Measurements from ENCODE around the gene SLC9A2.

Gene SLC9A2

GRCh38 chr2:102726128-102727087 lies 107.1 kb downstream of the SLC9A2 start:
- Mint-ChIP-seq H3K4me3 (no peak overlapping the region), H3K9me3 (no peaks in the 10 kb centered on the region), H3K4me1 (peaks cover 3% of the 10 kb centered on the region), H3K27ac (no peak overlapping the region), H3K36me3 (peaks cover 21% of the 10 kb centered on the region), H3K27me3 (no peaks in the 10 kb centered on the region)

- Mint-ChIP-seq H3K36me3 (peaks cover 1% of the 10 kb centered on the region), H3K4me3 (peak overlapping the region; percentile 94), H3K27me3 (no peaks in the 10 kb centered on the region), H3K27ac (peak overlapping the region; percentile 41), H3K4me1 (peaks cover 40% of the 10 kb centered on the region), H3K9me3 (no peaks in the 10 kb centered on the region)
These were observed 116.2 kb downstream of the SLC9A2 start for GRCh38 chr2:102735416-102736109.

- H3K9me3 Mint-ChIP-seq: no peaks in the 10 kb centered on the region
- peak overlapping the region; percentile 94 for H3K4me3 Mint-ChIP-seq
- no peaks in the 10 kb centered on the region for H3K27me3 Mint-ChIP-seq
- H3K27ac Mint-ChIP-seq: no peak overlapping the region
- H3K4me1 Mint-ChIP-seq: peaks cover 40% of the 10 kb centered on the region
- peaks cover under 1% of the 10 kb centered on the region for H3K36me3 Mint-ChIP-seq
These were observed 116.7 kb downstream of the SLC9A2 start for GRCh38 chr2:102736110-102736409.

GRCh38 chr2:102736410-102737409 lies 117.4 kb downstream of the SLC9A2 start:
- peak overlapping the region; percentile 90 for H3K27ac Mint-ChIP-seq
- no peaks in the 10 kb centered on the region for H3K27me3 Mint-ChIP-seq
- peaks cover 4% of the 10 kb centered on the region for H3K9me3 Mint-ChIP-seq
- peaks cover 40% of the 10 kb centered on the region for H3K4me1 Mint-ChIP-seq
- H3K4me3 Mint-ChIP-seq: peak overlapping the region; percentile 94
- no peaks in the 10 kb centered on the region for H3K36me3 Mint-ChIP-seq

GRCh38 chr2:102737431-102737830 lies 118.1 kb downstream of the SLC9A2 start:
- H3K27ac Mint-ChIP-seq: peak overlapping the region; percentile 52

GRCh38 chr2:102743259-102743658 lies 123.9 kb downstream of the SLC9A2 start:
- no peaks in the 10 kb centered on the region for H3K27me3 Mint-ChIP-seq
- peaks cover 10% of the 10 kb centered on the region for H3K36me3 Mint-ChIP-seq
- peaks cover 15% of the 10 kb centered on the region for H3K9me3 Mint-ChIP-seq
- H3K4me3 Mint-ChIP-seq: no peak overlapping the region
- no peak overlapping the region for H3K27ac Mint-ChIP-seq
- peaks cover 5% of the 10 kb centered on the region for H3K4me1 Mint-ChIP-seq

More at GRCh38 chr2:102737431-102737830, 118.1 kb downstream of the SLC9A2 start:
- H3K36me3 Mint-ChIP-seq: peaks cover 4% of the 10 kb centered on the region
- peak overlapping the region; percentile 94 for H3K4me3 Mint-ChIP-seq
- no peaks in the 10 kb centered on the region for H3K27me3 Mint-ChIP-seq
- H3K4me1 Mint-ChIP-seq: peaks cover 40% of the 10 kb centered on the region
- H3K9me3 Mint-ChIP-seq: peaks cover 8% of the 10 kb centered on the region

- H3K4me3 Mint-ChIP-seq: no peak overlapping the region
- no peak overlapping the region for H3K27ac Mint-ChIP-seq
- H3K4me1 Mint-ChIP-seq: no peaks in the 10 kb centered on the region
- peaks cover 7% of the 10 kb centered on the region for H3K36me3 Mint-ChIP-seq
- H3K27me3 Mint-ChIP-seq: no peaks in the 10 kb centered on the region
- peaks cover 7% of the 10 kb centered on the region for H3K9me3 Mint-ChIP-seq
These were observed 128.8 kb downstream of the SLC9A2 start for GRCh38 chr2:102748107-102748506.

- H3K4me3 Mint-ChIP-seq: no peak overlapping the region
- H3K36me3 Mint-ChIP-seq: peaks cover 7% of the 10 kb centered on the region
- H3K27me3 Mint-ChIP-seq: no peaks in the 10 kb centered on the region
- H3K27ac Mint-ChIP-seq: no peak overlapping the region
- peaks cover 3% of the 10 kb centered on the region for H3K9me3 Mint-ChIP-seq
- no peaks in the 10 kb centered on the region for H3K4me1 Mint-ChIP-seq
These were observed 130.6 kb downstream of the SLC9A2 start for GRCh38 chr2:102749938-102750337.

GRCh38 chr2:102753563-102754159 lies 134.3 kb downstream of the SLC9A2 start:
- H3K9me3 Mint-ChIP-seq: no peaks in the 10 kb centered on the region
- peaks cover 4% of the 10 kb centered on the region for H3K4me1 Mint-ChIP-seq
- no peaks in the 10 kb centered on the region for H3K27me3 Mint-ChIP-seq
- H3K36me3 Mint-ChIP-seq: peaks cover 5% of the 10 kb centered on the region
- no peak overlapping the region for H3K27ac Mint-ChIP-seq
- no peak overlapping the region for H3K4me3 Mint-ChIP-seq

- Mint-ChIP-seq H3K36me3 (peaks cover 3% of the 10 kb centered on the region), H3K27me3 (no peaks in the 10 kb centered on the region), H3K4me3 (no peak overlapping the region), H3K9me3 (no peaks in the 10 kb centered on the region), H3K27ac (no peak overlapping the region), H3K4me1 (peaks cover 4% of the 10 kb centered on the region)
These were observed 135.2 kb downstream of the SLC9A2 start for GRCh38 chr2:102754456-102755145.

- Mint-ChIP-seq H3K27me3 (no peaks in the 10 kb centered on the region), H3K9me3 (no peaks in the 10 kb centered on the region), H3K36me3 (peaks cover 3% of the 10 kb centered on the region), H3K4me3 (no peak overlapping the region), H3K4me1 (peaks cover 4% of the 10 kb centered on the region), H3K27ac (no peak overlapping the region)
These were observed 135.9 kb downstream of the SLC9A2 start for GRCh38 chr2:102755284-102755683.

GRCh38 chr2:102758439-102758838 lies 139.1 kb downstream of the SLC9A2 start:
- Mint-ChIP-seq H3K27me3 (no peaks in the 10 kb centered on the region), H3K4me1 (peaks cover 4% of the 10 kb centered on the region), H3K36me3 (peaks cover 9% of the 10 kb centered on the region), H3K4me3 (no peak overlapping the region), H3K27ac (no peak overlapping the region), H3K9me3 (no peaks in the 10 kb centered on the region)
